PC-3 (cell line): Measurements from ENCODE around the gene MATCAP1. TPM values are rescaled to one million over a fixed set of nuclear protein-coding genes. Genes with fewer than 3 reads are reported as not detected.

Source experiments
- ATAC-seq: fragments of 200-7000 bp; cut with Tn5 transposase; 2 replicates; pipeline ENCODE4 v1.9.1; 2020; ENCODE audit warnings: mild to moderate bottlenecking, moderate library complexity
- BruUV-seq: library from RNA; stranded (reverse); fragments of 400-500 nt; replicated peaks from 2 replicates; lab custom pipeline; 2021; lab: Mats Ljungman, UMichigan
- CTCF ChIA-PET: fragments of 300-600 bp; sonication (Branson Sonifier 250); formaldehyde crosslinking; loops from one replicate; lab custom pipeline; 2022; ENCODE audit warnings: antibody characterized with exemption; lab: Charles Lee
- POLR2A ChIA-PET: fragments of 300-600 bp; sonication (Branson Sonifier 250); formaldehyde crosslinking; loops from one replicate; lab custom pipeline; 2022; ENCODE audit warnings: antibody characterized with exemption; ENCODE audit not compliant: unreplicated experiment; lab: Charles Lee
- DNase-seq: peaks from one replicate; pipeline ENCODE4 v3.0.0-alpha.2; 2015
- H2AFZ ChIP-seq: fragments of 300-600 bp; sonication (generic); 2 replicates; pipeline ENCODE4 v1.6.0; 2016; ENCODE audit warnings: antibody characterized with exemption, low read length
- H3F3A ChIP-seq: fragments of 300-600 bp; sonication (generic); one replicate; pipeline ENCODE4 v1.6.0; 2017; ENCODE audit warnings: antibody characterized with exemption, low read length, control low read depth, mild to moderate bottlenecking; ENCODE audit not compliant: unreplicated experiment
- H3K27ac ChIP-seq: fragments of 300-600 bp; sonication (generic); 2 replicates; pipeline ENCODE4 v1.5.1; 2016; ENCODE audit warnings: mild to moderate bottlenecking, low read length
- H3K27me3 ChIP-seq: fragments of 300-600 bp; sonication (generic); 2 replicates; pipeline ENCODE4 v1.6.1; 2016; ENCODE audit warnings: low read length, mixed read lengths
- H3K36me3 ChIP-seq: fragments of 300-600 bp; sonication (generic); 2 replicates; pipeline ENCODE4 v1.6.1; 2016; ENCODE audit warnings: low read depth, mixed run types, low read length, mixed read lengths
- H3K4me1 ChIP-seq: fragments of 300-600 bp; sonication (generic); 2 replicates; pipeline ENCODE4 v1.5.1; 2016; ENCODE audit warnings: low read length; ENCODE audit not compliant: insufficient read depth
- H3K4me2 ChIP-seq: fragments of 300-600 bp; sonication (generic); 2 replicates; pipeline ENCODE4 v1.6.0; 2016; ENCODE audit warnings: low read length
- H3K4me3 ChIP-seq: fragments of 300-600 bp; sonication (generic); 2 replicates; pipeline ENCODE4 v1.5.1; 2016; ENCODE audit warnings: mild to moderate bottlenecking, low read length, mixed read lengths
- H3K79me2 ChIP-seq: fragments of 300-600 bp; sonication (generic); 2 replicates; pipeline ENCODE4 v1.6.1; 2017; ENCODE audit warnings: low read length, mixed read lengths
- H3K9ac ChIP-seq: fragments of 300-600 bp; sonication (generic); 2 replicates; pipeline ENCODE4 v1.6.0; 2016; ENCODE audit warnings: mild to moderate bottlenecking, low read length
- H3K9me2 ChIP-seq: fragments of 300-600 bp; sonication (generic); replicated peaks from 2 replicates; pipeline ENCODE4 v1.6.1; 2016; ENCODE audit warnings: mixed run types, low read length, mixed read lengths
- H3K9me3 ChIP-seq: fragments of 300-600 bp; sonication (generic); 2 replicates; pipeline ENCODE4 v1.6.1; 2016; ENCODE audit warnings: low read length, mixed read lengths
- H4K20me1 ChIP-seq: fragments of 300-600 bp; sonication (generic); 2 replicates; pipeline ENCODE4 v1.6.1; 2016; ENCODE audit warnings: low read length, mixed read lengths
- EZH2 ChIP-seq: fragments of 300-600 bp; sonication (generic); IDR thresholded peaks from one replicate; pipeline ENCODE4 v1.6.1; 2017; ENCODE audit warnings: antibody characterized with exemption, mild to moderate bottlenecking, low read length; ENCODE audit not compliant: unreplicated experiment
- EZH2phosphoT487 ChIP-seq: fragments of 300-600 bp; sonication (generic); IDR thresholded peaks from 2 replicates; pipeline ENCODE4 v1.6.1; 2018; ENCODE audit warnings: mild to moderate bottlenecking, antibody characterized with exemption, low read length, borderline replicate concordance
- intact Hi-C: fragments of 100-400 bp; cut with micrococcal nuclease; formaldehyde crosslinking; loops from 2 replicates; pipeline ENCODE4 v1.9.0; 2023
- total RNA-seq: library from RNA; depleted of rRNA; stranded (reverse); fragments of >200 nt; gene quantifications from 2 replicates; pipeline ENCODE4 v1.2.3, GENCODE V29; 2014
- TF ChIP-seq, protein P1 (sequence below): fragments of 300-600 bp; sonication (generic); conservative IDR thresholded peaks from 2 replicates; pipeline ENCODE4 v1.5.1; 2017; ENCODE audit warnings: antibody characterized with exemption, low read depth, mild to moderate bottlenecking, low read length

Gene MATCAP1
- total RNA-seq, 1 experiment from 2014 or later: 29.6 TPM

DNA sequence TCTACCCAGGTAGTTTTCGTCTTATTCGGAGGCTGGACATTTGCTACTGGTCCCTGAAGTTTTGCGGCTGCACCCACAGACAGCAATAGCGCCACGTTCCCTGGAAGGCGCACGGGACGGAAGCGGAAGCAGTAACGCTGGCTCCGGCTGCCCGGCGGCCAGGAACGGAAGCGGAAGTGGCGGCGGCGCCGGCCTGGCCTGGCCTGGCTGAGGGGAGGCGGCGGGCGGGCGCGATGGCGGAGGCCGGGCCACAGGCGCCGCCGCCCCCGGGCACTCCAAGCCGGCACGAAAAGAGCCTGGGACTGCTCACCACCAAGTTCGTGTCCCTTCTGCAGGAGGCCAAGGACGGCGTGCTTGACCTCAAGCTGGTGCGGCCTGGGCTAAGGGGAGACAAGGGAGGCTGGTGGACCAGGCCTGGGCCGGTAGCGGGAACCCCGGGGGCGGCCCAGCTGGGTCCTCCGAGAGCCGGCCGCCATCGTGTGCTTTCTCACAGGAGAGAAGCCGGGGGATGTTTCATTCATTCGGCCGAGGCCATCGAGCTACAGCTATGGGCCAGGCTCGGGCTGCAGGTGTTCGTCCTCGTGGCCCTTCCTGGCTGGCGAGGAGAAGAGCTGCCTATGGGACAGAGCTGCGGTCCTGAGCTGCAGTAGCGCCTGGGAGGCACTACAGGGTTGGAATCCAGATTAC lies 8.4 kb upstream of the MATCAP1 start, which contains the start of gene E2F4:
Gene E2F4 (plus strand): TSS at position 161 of the 687 bp plus-strand sequence. CDS start 73 bp downstream, at position 234.
- Histone ChIP-seq H3K4me1 (peaks cover 14% of the 10 kb centered on the region), H3K4me3 (peak within 1 kb of the TSS; percentile 98), H3K79me2 (peaks cover 30% of the 10 kb centered on the region), H3K27me3 (no peaks in the 10 kb centered on the region), H3K4me2 (peak within 1 kb of the TSS; percentile 94), H4K20me1 (no peaks in the 10 kb centered on the region; the same call in none of the 2 replicates), H3F3A (no peaks in the 10 kb centered on the region), H3K36me3 (peaks cover 18% of the 10 kb centered on the region; the same call in 1 of the 2 replicates), H3K27ac (peak within 1 kb of the TSS; percentile 32), H3K9me3 (no peaks in the 10 kb centered on the region), H3K9ac (peak within 1 kb of the TSS; percentile 99), H3K9me2 (no peaks in the 10 kb centered on the region), H2AFZ (peak within 1 kb of the TSS; percentile 75)
- DNase-seq (peak; percentile 88), ATAC-seq (peak; percentile 95)
- ChIA-PET POLR2A (no interaction called here), CTCF (no interaction called here)
- BruUV-seq: no TSS peak
- TF ChIP-seq, protein P1, sequence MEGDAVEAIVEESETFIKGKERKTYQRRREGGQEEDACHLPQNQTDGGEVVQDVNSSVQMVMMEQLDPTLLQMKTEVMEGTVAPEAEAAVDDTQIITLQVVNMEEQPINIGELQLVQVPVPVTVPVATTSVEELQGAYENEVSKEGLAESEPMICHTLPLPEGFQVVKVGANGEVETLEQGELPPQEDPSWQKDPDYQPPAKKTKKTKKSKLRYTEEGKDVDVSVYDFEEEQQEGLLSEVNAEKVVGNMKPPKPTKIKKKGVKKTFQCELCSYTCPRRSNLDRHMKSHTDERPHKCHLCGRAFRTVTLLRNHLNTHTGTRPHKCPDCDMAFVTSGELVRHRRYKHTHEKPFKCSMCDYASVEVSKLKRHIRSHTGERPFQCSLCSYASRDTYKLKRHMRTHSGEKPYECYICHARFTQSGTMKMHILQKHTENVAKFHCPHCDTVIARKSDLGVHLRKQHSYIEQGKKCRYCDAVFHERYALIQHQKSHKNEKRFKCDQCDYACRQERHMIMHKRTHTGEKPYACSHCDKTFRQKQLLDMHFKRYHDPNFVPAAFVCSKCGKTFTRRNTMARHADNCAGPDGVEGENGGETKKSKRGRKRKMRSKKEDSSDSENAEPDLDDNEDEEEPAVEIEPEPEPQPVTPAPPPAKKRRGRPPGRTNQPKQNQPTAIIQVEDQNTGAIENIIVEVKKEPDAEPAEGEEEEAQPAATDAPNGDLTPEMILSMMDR: no peak
- TF ChIP-seq EZH2phosphoT487: no peak
- TF ChIP-seq EZH2: no peak
- intact Hi-C loops: loop anchor here (10.0 kb wide), 1 partner anchor 53 kb away; the partner anchor contains the start of genes FHOD1 and SLC9A5

DNA sequence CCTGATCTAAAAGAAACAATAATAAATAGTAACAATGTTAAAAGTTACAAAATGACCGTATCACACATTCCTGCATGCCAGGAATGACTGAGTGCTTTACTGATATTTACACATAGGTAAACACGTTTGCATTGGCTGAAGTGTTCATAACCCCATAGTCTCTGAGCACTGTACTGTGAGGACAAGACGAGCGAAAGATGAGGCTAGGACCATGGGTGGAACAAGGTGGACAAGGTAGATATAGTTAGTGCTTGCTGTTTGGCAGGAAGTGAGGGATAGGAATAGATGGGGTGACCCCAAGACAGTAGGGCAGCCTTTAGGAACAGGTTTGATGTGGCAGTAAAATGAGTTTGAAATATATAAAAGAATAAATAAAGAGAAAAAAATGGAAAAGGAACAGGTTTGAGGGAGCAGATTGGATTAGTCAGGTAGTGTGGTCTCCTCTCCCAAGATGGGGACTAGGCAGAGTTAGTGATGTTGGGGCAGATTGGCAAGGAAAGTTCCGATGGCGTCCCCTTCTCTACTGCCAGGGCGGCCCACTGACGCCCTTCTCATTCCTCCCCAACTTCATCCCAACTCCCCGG lies 7.7 kb upstream of the MATCAP1 start:
- Histone ChIP-seq H3K9me3 (no peaks in the 10 kb centered on the region), H3K4me1 (peaks cover 17% of the 10 kb centered on the region), H2AFZ (peak overlapping the region; percentile 75), H3K27me3 (no peaks in the 10 kb centered on the region), H3F3A (no peaks in the 10 kb centered on the region), H4K20me1 (no peaks in the 10 kb centered on the region; the same call in 1 of the 2 replicates), H3K27ac (no peak overlapping the region), H3K36me3 (peaks cover 18% of the 10 kb centered on the region; the same call in 1 of the 2 replicates), H3K4me2 (peak overlapping the region; percentile 68), H3K79me2 (peaks cover 30% of the 10 kb centered on the region), H3K9ac (peak overlapping the region; percentile 99; the same call in 1 of the 2 replicates), H3K9me2 (no peaks in the 10 kb centered on the region), H3K4me3 (peak overlapping the region; percentile 98; the same call in 1 of the 2 replicates)
- ATAC-seq: no peak; the same call in 1 of the 2 replicates
- TF ChIP-seq EZH2 (no peak), EZH2phosphoT487 (no peak)
- TF ChIP-seq, protein P1: no peak
- BruUV-seq: no TSS peak
- ChIA-PET POLR2A (no interaction called here), CTCF (no interaction called here)
- DNase-seq: no peak
- intact Hi-C loops: loop anchor here (10.0 kb wide), 1 partner anchor 53 kb away; the partner anchor contains the start of genes FHOD1 and SLC9A5
